ENCODE measurements around the gene GSE1.

DNA sequence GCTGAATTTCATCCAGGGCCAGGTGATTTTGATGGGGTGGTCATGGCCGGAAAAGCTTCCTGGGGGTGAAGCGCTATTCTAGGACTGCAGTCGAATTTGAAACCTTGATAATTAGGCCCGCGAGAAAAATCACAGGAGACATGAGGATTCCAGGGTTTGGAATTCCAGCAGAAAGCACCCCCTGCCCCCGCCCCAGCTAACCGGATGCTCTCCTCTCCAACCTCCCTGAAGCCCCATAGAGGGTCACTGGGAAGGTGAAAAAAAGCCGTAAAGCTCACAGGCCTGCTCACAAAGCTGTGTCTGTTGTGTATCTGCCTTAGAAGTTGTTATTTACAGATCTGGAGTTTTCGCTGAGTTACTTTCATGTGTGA is 76.8 kb downstream of the GSE1 start:
- TF ChIP-seq CTCF (IDR thresholded peaks at IDR 0.05) = no peak
- no peak for TF ChIP-seq POLR2A (IDR thresholded peaks at IDR 0.05)

All from testis (tissue), 2 donors.